GM21528 (cell line): ENCODE results near the gene ITGAX.
"Not testable (repeated sequence)": the region's sequence is repeated elsewhere in the genome, so short reads cannot be mapped to it uniquely, and the experiment has no call there.

ENCODE experiments used
- ATAC-seq: cut with Tn5 transposase; IDR thresholded peaks from one replicate; pipeline ENCODE4 v1.9.1; 2021; ENCODE audit warnings: mild to moderate bottlenecking, moderate library complexity; ENCODE audit not compliant: unreplicated experiment, low FRiP score

Gene ITGAX

DNA sequence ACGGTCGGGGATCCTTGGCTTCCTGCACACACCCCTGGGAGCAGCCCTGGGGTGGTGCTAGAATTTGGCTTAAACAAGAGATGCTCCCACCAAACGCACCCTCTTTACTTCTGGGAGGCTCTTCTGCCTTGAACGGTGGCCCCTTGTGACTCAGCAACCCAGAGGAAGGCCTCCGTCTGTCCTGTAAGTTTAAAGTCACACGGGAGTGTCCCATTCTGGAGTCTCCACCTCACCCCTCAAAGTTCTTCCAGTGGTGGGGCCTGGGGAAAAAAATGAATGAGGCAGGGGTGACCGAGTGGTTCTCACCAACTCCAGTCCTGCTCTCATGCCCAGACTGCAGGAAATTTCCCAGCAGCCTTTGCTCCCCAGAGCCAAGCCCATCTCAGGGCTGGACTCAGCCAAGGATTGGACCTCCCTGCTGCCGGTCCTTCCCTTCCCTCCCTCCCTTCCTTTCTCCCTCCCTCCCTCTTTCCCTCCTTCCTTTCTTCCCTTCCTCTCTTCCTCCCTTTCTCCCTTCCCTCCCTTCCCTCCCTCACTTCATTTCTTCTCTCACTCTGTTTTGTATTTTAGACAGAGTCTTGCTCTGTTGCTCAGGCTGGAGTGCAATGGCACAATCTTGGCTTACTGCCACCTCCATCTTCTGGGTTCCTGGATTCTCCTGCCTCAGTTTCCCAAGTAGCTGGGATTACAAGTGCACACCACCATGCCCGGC lies 49.5 kb downstream of the ITGAX start:
- no peak for ATAC-seq

DNA sequence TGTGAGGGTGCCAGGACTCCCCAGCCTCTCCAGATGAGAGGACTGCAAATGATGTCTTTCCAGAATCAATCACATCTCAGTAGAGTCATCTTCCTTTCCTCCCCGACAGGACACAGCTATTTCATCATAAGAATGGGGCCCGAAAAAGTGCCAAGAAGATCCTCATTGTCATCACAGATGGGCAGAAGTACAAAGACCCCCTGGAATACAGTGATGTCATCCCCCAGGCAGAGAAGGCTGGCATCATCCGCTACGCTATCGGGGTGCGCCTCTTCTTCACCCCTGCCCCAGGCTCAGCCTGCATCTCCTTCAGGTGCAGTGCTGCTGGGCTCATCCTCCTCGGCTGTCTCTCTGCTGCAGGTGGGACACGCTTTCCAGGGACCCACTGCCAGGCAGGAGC lies 52.4 kb downstream of the ITGAX start:
- no peak for ATAC-seq

DNA sequence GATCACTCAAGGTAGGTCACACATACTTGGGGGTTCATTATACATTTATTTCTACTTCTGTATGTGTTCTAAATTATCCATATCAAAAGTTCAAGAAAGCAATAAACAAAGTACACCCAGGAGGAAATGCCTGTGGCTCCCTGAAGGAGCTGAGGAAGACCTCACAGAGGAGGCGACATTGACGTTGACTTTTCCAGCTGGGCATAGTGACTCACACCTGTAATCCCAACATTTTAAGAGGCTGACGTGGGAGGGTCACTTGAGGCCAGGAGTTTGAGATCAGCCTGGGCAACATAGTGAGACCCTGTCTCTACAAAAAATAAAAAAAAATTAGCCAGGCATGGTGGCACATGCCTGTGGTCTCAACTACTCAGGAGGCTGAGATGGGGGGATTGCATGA lies 54.5 kb downstream of the ITGAX start:
- no peak for ATAC-seq

DNA sequence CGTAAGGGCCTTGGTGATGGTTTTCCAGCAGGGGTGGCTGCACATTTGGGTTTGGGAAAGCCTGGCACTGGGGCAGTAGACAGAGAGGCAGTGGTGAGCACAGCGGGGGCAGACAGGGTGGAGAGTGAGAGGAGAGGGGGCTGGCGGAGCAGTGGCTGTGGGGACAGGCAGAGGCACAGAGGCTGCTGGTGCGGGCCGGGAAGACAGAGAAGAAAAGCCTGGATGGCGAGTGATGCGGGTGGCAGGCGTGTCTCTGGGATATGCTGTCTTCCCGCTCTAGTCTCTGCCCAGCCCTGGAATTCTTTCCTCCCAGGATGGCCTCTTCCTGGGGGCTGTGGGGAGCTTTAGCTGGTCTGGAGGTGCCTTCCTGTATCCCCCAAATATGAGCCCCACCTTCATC lies 55.1 kb downstream of the ITGAX start:
- ATAC-seq = no peak

- no peak for ATAC-seq
These were observed 56.3 kb downstream of the ITGAX start for GRCh38 chr16:31411024-31411844.

DNA sequence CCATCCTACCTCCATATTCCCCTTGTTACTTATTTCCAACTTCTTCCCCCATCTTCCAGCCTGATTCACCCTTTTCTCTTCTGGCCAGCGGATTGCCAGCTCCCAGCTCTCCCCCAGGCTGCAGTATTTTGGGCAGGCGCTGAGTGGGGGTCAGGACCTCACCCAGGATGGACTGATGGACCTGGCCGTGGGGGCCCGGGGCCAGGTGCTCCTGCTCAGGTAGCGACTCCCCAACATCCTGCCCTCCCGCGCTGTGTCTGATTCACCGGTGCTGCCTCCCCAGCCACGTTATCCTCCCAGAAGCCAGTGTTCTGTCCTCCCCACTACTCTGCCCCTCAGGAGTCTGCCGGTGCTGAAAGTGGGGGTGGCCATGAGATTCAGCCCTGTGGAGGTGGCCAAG lies 57.8 kb downstream of the ITGAX start:
- no peak for ATAC-seq

- ATAC-seq = no peak
These were observed 58.4 kb downstream of the ITGAX start for GRCh38 chr16:31413381-31413780.

GRCh38 chr16:31413943-31414342 lies 59.0 kb downstream of the ITGAX start:
- no peak for ATAC-seq

DNA sequence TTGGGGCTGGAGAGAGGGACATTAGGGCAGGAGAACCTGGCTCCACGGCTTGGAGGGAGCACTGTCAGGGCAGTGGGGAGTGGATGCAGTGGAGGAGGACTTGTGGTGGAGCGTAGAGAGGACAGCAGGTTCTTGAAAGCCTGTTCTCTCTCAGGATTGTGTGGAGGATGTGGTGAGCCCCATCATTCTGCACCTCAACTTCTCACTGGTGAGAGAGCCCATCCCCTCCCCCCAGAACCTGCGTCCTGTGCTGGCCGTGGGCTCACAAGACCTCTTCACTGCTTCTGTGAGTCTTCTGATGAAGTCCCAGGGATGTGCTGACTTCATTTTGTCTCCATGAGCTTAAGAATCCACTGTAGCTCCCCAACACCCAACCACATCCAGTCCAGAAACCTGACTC lies 59.7 kb downstream of the ITGAX start:
- ATAC-seq = no peak

GRCh38 chr16:31416371-31416770 lies 61.4 kb downstream of the ITGAX start:
- no peak for ATAC-seq

DNA sequence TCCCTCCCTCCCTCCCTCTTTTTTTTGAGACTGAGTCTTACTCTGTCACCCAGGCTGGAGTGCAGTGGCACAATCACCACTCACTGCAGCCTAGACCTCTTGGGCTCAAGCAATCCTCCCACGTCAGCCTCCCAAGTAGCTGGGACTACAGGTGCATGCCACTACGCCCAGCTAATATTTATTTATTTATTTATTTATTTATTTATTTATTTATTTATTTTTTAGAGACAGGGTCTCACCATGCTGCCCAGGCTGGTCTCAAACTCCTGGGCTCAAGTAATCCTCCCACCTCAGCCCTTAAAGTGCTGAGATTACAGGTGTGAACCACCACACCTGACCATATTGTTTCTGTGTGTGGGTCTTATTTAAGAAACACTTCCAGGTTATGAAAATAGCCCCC lies 62.1 kb downstream of the ITGAX start:
- not testable (repeated sequence) for ATAC-seq

DNA sequence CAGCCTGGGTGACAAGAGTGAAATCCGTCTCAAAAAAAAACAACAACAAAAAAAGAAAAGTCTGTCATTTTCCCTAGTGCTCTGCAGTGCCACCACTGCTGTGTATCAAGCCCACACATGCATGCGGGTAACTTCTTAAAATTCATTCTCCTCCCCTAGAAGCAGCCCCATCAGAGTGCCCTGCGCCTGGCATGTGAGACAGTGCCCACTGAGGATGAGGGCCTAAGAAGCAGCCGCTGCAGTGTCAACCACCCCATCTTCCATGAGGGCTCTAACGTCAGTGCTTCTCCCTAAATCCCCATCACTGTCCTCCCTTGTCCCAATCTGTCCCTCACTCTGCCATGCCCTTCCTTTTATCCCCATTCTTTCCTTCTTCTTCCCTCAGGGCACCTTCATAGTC lies 62.9 kb downstream of the ITGAX start:
- no peak for ATAC-seq

DNA sequence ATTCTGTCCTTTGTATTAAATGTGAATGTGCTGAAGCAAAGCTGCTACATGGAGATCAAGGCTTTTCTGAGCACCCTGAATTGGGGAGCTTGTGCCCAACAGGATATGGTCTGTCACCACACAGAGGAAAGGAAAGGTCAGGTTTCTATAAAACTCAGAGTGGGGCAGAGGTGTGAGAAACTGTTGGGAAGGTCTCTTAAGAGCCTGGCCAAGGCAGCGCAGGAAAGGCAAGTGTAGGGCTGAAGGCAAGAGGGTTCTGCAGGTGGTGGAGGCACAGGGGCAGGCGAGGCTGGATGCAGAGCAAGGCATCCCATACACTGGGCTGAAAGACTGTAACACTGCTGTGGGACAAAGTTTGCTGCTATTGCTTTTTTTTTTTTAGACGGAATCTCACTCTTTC lies 65.1 kb downstream of the ITGAX start:
- ATAC-seq = no peak

- ATAC-seq = no peak
These were observed 66.6 kb downstream of the ITGAX start for GRCh38 chr16:31421587-31421986.

DNA sequence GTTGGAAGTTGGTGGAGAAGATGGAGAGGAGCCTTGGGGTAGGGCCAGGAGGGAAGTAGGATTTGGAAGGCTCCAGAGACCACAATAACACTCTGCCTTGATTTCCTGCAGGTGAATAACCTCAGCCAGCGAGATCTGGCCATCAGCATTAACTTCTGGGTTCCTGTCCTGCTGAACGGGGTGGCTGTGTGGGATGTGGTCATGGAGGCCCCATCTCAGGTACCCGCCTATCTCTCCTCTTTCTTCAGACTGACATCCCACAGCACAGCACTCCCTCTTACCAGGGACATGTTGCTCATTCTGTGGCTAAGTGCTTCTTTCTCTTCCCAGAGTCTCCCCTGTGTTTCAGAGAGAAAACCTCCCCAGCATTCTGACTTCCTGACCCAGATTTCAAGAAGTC lies 68.3 kb downstream of the ITGAX start:
- ATAC-seq = no peak

DNA sequence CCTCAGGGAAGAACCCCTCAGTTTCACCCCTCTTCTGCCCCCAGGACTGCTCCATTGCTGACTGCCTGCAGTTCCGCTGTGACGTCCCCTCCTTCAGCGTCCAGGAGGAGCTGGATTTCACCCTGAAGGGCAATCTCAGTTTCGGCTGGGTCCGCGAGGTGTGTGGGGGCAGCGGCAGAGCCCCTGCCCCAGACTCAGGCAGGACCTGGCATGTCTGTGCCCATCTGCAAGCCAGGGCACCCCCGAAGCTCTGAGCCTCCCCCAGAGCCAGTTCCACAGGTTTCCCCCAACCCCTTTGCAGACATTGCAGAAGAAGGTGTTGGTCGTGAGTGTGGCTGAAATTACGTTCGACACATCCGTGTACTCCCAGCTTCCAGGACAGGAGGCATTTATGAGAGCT lies 68.8 kb downstream of the ITGAX start:
- no peak for ATAC-seq

DNA sequence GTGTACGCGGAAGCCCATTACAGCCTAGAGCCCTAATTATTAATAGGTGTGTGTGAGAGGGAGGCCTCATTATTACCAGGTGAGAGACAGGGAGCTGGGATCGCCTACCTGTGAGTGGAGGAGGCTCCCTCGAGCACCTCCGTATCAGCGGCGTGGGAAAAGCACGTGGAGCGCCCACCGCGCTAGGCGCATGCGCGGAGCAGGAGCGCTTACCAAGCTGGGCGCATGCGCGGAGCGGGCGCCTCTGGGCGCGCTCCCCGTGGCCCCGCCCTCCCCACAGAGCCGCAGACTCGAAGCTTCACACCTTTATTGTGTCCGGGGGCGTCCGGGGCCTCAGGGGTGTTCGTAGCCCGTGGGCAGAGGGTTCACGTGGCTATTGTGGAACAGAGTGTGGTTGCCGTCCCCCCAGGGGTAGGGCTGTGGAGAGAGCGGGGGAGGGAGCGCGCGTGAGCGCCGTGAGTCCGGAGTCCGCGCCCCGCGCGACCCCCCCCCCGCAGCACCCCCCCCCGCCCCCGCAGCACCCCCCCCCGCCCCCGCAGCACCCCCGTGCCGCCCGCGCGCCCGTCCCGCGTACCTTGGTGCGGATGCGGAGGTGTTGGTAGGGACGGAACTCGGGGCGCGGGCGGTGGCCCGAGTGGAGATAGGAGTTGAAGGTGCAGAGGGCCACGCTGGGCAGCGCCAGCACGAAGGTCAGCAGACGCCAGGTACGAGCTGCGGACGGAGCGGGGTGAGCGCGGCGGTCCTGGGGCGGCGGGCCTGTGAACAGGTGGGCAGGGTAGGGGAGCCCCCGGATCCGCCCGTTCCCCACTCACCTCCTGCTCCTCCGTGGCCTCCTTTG lies 72.7 kb downstream of the ITGAX start:
- no peak for ATAC-seq

- ATAC-seq = no peak
These were observed 73.3 kb downstream of the ITGAX start, which contains the start of gene COX6A2 for GRCh38 chr16:31428279-31428597. Gene COX6A2 (minus strand): TSS chr16:31428360. CDS start chr16:31428325, 35 bp downstream.

DNA sequence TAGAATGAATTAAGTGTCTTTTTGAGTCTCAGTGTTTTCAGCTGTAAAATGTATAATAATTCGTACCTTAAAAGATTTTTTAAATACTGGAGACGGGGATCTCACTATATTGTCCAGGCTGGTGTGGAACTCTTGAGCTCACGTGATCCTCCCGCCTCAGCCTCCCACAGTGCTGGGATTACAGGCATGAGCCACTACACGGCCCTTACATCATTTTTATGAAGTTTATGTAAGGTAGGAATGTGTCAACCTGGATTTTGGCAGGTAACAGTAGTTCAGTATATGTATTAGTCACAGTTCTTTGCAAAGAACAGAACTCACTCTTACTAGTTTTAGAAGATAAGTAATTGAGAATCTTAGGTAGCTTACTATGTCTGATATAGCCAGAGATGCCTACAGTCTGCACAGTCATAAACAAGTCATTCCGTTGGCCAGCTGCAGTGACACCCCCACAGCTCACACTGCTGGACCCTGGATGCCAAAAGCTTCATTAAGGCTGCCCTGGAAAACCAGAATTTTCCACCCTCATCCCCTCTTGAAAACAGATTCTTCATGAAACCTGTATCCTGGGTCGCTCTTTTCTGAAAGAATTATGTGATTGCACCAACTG lies 73.8 kb downstream of the ITGAX start:
- no peak for ATAC-seq

DNA sequence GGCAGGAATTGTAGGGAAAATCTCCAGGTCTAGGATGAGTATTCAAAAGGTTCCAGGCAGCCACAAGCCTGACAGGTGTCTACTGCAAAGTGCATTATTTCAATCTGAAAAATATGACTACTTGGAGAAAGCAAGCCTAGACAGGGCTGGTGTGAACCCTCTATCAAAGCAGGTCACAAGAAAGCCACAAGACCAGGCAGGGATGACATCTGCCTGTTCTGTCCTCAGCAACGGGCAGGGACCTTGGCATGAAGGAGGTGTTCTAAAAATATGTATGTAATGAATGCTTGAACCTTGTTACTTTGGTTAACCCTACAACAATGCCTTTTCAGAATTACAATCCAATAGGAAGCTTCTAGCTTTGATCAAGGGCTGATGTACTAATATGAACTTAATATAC lies 74.3 kb downstream of the ITGAX start:
- no peak for ATAC-seq

DNA sequence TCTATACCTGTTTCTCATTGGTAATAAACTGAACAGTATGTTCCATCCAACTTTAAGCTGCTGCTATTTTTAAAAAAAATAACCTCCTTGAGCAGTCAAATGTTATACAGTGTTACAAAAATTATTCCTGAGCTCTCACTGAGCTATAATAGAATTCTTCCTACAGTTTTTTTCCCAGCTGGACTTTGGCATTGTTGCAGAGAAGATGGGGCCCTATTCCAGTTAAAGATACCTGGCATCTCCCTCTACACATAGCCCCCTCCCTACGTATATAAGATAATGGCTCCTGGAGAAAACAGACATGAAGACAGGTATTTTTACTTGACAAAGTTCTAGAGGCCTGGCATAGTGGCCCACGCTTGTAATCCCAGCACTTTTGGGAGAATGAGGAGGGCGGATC lies 74.8 kb downstream of the ITGAX start:
- no peak for ATAC-seq
